Mucosa of descending colon (tissue), 3 donors: ENCODE measurements around the gene HOXC9. TPM values are rescaled to one million over a fixed set of nuclear protein-coding genes. Genes with fewer than 3 reads are reported as not detected.

Experiments
- ATAC-seq: fragments of 200-7000 bp; cut with Tn5 transposase; one replicate; pipeline ENCODE4 v1.9.1; 2020; ENCODE audit warnings: mild to moderate bottlenecking, moderate library complexity
- DNase-seq, 3 donors: peaks; one replicate each; pipeline ENCODE4 v3.0.0-alpha.2; 2020
- H3K36me3 ChIP-seq: fragments of 200-600 bp; one replicate; pipeline ENCODE4 v1.8.0; 2021; ENCODE audit warnings: low read depth, mild to moderate bottlenecking
- H3K4me1 ChIP-seq: fragments of 200-600 bp; one replicate; pipeline ENCODE4 v1.8.0; 2021; ENCODE audit warnings: low read depth, mild to moderate bottlenecking
- H3K4me3 ChIP-seq: fragments of 200-600 bp; one replicate; pipeline ENCODE4 v1.8.0; 2021; ENCODE audit warnings: mild to moderate bottlenecking
- H3K9me3 ChIP-seq: fragments of 200-600 bp; one replicate; pipeline ENCODE4 v1.8.0; 2021; ENCODE audit warnings: mild to moderate bottlenecking
- intact Hi-C, 2 donors: fragments of 100-400 bp; cut with DNase I in 1 of 2; cut with micrococcal nuclease in 1 of 2; formaldehyde crosslinking; loops; one replicate each; pipeline versions ENCODE4 v1.11.0 to v1.11.1; 2022; cut with DNase I, micrococcal nuclease
- total RNA-seq, 3 donors: library from RNA; stranded (reverse); fragmentation: NEBNext Ultra II Directional in 2 of 3; extraction: Animal tissue kit (Norgen Biotek cat#: 25700) in 2 of 3; gene quantifications; one replicate each; pipeline versions ENCODE4 v1.2.1 to v1.2.4, GENCODE V29; 2021 to 2023
- TF ChIP-seq, protein P1 (sequence below): fragments of 200-600 bp; IDR thresholded peaks from one replicate; pipeline ENCODE4 v1.8.0; 2022; ENCODE audit warnings: antibody characterized with exemption, mild to moderate bottlenecking
- donor health status: DM: no; HTN: no; CAD: no; lungs with moderate emphysema.
- donor health status: DM: no; HTN: no; CAD: no.
- donor health status: DM: no; HTN: yes; CAD: no.

HOXC9 gene
- total RNA-seq, 3 donors from 2014 or later, result not detected

DNA sequence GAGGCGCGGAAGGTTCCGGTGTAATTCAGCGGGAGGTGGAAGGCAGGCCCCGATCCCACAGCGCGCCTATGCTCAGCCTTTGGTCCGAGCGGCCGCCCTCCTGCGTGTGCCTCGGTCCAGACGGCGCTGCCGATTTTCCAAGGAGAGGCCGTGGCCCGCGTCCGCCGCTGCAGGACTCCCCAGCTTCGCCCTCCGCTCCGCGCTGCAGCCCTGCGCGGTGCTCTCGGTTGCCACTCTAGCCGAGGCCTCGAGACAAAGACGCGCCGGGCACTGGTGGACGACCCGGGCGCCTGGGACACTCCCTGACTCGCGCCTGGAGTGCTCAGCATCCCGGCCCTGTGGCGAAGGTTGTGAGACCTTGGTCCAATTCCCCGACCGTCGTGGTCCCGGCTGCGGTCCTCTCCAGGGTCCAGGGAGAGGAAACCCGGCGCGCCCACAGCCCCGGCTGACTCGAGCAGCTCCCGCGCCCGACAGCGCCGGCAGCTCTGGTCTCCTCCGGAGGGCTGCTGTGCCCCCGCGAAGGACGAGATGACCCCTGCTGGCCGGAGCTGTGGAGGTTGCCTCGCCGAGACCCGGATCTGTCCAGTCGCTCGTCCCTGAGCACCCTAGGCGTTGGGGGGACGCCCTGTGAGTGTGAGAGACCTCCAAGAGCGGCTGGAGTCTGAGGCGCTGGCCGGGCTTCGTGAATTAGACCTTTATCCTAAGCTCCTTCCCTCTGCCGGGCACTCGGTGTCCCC lies 38.8 kb upstream of the HOXC9 start:
- no peaks in the 10 kb centered on the region for H3K9me3 ChIP-seq
- DNase-seq (no peak), ATAC-seq (no peak)
- intact Hi-C loops, result no loop called here
- no peaks in the 10 kb centered on the region for H3K36me3 ChIP-seq
- TF ChIP-seq, protein P1, sequence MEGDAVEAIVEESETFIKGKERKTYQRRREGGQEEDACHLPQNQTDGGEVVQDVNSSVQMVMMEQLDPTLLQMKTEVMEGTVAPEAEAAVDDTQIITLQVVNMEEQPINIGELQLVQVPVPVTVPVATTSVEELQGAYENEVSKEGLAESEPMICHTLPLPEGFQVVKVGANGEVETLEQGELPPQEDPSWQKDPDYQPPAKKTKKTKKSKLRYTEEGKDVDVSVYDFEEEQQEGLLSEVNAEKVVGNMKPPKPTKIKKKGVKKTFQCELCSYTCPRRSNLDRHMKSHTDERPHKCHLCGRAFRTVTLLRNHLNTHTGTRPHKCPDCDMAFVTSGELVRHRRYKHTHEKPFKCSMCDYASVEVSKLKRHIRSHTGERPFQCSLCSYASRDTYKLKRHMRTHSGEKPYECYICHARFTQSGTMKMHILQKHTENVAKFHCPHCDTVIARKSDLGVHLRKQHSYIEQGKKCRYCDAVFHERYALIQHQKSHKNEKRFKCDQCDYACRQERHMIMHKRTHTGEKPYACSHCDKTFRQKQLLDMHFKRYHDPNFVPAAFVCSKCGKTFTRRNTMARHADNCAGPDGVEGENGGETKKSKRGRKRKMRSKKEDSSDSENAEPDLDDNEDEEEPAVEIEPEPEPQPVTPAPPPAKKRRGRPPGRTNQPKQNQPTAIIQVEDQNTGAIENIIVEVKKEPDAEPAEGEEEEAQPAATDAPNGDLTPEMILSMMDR, result no peak
- H3K4me1 ChIP-seq, result no peaks in the 10 kb centered on the region
- no peak overlapping the region for H3K4me3 ChIP-seq

DNA sequence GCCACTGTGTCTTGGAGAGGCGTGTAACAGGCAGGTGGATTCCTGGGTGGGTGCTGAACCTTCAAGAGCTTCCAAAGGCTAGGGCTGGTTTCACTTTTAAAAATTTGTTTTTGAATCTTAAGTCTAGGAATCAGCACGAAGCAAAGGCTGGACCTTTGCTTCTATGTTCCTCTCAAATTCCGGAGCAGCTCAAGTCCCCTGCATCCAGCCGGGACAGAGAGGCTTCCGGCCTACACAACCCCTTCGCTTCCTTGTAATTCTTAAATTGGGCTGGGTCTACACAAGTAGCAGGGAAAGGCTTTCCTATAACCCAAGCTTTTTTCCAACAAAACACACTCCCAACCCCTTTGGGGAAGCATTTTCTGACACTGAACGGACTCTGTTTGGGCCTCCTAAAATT lies 37.0 kb upstream of the HOXC9 start:
- no peak overlapping the region for H3K4me3 ChIP-seq
- DNase-seq (no peak), ATAC-seq (no peak)
- no peaks in the 10 kb centered on the region for H3K36me3 ChIP-seq
- TF ChIP-seq, protein P1, result no peak
- H3K4me1 ChIP-seq, result no peaks in the 10 kb centered on the region
- H3K9me3 ChIP-seq, result no peaks in the 10 kb centered on the region
- intact Hi-C loops, result no loop called here

DNA sequence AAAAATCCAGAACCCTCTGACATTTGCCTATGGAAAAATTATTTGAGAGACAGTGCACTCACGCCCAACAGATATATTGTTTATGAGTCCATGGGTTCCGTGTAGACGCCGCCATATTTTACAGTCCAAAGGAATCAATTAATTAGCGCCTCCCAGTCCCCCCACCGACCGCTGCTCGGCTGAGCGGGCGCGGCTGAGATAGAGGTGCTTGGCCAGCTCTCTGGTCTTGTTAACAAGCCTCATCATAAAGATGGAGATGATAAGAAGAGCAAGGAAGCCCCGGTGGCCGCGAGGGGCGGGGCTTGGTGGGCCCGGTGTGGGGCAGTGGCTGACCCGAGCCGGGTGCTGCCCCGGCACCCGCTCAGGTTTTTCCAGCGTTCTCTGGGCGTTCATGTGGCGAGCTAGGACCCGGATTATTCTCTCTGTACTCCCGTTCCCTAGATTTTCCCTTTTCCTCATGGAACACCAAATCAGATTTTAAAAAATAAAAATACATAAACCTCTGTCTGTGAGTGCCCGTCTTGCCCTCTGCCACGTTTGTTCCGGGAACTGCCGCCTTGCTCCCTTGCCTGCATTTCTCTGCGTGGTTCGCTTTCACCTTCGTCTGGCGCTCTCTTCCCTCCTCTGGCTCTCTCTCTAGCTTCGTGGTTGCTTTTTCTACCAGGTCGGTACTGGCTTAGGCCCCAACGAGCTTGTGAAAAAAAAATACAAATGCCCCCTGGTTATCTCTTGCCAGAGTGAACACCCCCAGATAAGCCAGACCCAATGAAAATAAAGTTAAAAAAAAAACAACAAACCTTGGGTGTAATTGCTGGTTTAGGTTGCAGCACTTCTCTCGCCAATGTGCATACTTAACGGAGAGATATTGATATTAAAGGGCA lies 36.3 kb upstream of the HOXC9 start:
- TF ChIP-seq, protein P1, result no peak
- Histone ChIP-seq H3K4me3 (no peak overlapping the region), H3K36me3 (no peaks in the 10 kb centered on the region), H3K4me1 (no peaks in the 10 kb centered on the region), H3K9me3 (no peaks in the 10 kb centered on the region)
- ATAC-seq (no peak), DNase-seq (no peak)
- intact Hi-C loops, result no loop called here

DNA sequence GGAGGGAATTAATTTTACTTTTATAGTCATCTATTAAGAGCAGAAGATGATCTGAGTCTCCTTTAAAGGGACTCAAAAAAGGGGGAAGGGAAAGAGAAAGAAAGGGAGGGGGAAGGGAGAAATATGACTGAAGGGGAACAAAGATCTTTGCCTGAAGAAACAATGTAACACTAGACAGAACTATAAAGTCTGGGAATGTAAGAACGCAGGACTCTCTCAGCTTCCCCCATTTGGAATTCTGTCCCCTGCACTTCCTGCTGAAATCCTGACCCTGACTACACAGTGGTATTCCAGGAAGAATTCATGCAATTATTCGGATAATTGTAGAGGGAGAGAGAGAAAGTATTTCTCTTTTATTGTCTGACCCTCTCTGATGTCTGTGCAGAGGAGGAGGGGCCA lies 35.6 kb upstream of the HOXC9 start:
- ATAC-seq, result no peak
- TF ChIP-seq, protein P1, result no peak
- H3K4me3 ChIP-seq, result no peak overlapping the region
- intact Hi-C loops, result no loop called here
- no peaks in the 10 kb centered on the region for H3K9me3 ChIP-seq
- DNase-seq, result no peak
- H3K4me1 ChIP-seq, result no peaks in the 10 kb centered on the region
- no peaks in the 10 kb centered on the region for H3K36me3 ChIP-seq

DNA sequence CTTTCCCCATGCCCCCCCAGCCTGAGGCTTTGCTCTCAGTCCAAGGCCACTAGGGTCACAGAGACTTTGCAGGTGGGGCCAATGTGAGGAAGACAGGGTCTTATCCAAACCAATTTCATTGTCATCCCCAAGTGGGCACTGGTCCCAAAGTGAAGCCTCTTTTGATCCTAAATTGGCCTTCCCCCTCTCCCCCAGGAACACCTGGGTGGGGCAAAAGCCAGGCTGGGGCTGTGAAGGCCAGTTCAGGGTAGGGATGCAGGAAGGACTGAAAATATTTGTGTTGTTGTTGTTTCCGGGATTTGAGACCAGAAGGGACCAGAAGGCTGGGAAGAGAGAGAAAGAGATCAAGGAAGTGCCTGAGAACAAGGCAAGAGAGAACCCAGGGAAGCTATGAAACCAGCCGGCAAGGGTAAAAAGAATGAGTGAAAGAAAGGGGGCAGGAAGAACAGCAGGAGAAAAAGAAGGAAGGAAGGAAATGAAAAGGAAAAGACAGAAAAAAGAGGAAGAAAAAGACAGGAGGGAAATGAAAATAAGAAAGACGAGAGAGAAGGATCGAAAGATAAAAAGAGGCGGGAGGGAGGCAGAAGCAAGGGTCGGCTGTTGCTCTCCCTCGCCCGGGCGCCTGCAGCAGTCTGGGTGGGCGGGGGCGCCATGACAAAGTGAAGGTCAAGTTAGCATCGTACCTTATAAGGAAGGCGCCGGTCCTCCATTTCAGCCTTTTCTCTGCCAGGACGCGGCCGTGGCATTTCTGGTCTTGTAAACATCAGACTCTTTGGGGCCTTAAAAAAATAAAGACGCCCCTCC lies 34.5 kb upstream of the HOXC9 start:
- no peaks in the 10 kb centered on the region for H3K4me1 ChIP-seq
- DNase-seq (no peak), ATAC-seq (no peak)
- TF ChIP-seq, protein P1, result no peak
- no peak overlapping the region for H3K4me3 ChIP-seq
- intact Hi-C loops, result no loop called here
- H3K36me3 ChIP-seq, result no peaks in the 10 kb centered on the region
- H3K9me3 ChIP-seq, result no peaks in the 10 kb centered on the region
